GM21619 (cell line): ENCODE results near the gene RNF6.

Source experiments
- ATAC-seq: cut with Tn5 transposase; IDR thresholded peaks from one replicate; pipeline ENCODE4 v1.9.1; 2021; ENCODE audit not compliant: unreplicated experiment

Gene RNF6

GRCh38 chr13:26168237-26168814 lies 53.8 kb downstream of the RNF6 start:
- ATAC-seq = no peak

GRCh38 chr13:26163812-26164211 lies 58.3 kb downstream of the RNF6 start:
- ATAC-seq = no peak
